GM19239 (cell line): ENCODE measurements around the gene LRRC47.
A peak's percentile ranks its signal among the peaks of the same experiment; 100 is the strongest.

Source experiments
- DNase-seq: peaks from one replicate; pipeline ENCODE4 v3.0.0; 2011; ENCODE audit warnings: low spot score; ENCODE audit not compliant: insufficient read length
- FAIRE-seq: peaks from 2 replicates; lab custom pipeline; 2011; peaks lifted over from hg19 to GRCh38; lab: Jason Lieb, UNC

Gene LRRC47

DNA sequence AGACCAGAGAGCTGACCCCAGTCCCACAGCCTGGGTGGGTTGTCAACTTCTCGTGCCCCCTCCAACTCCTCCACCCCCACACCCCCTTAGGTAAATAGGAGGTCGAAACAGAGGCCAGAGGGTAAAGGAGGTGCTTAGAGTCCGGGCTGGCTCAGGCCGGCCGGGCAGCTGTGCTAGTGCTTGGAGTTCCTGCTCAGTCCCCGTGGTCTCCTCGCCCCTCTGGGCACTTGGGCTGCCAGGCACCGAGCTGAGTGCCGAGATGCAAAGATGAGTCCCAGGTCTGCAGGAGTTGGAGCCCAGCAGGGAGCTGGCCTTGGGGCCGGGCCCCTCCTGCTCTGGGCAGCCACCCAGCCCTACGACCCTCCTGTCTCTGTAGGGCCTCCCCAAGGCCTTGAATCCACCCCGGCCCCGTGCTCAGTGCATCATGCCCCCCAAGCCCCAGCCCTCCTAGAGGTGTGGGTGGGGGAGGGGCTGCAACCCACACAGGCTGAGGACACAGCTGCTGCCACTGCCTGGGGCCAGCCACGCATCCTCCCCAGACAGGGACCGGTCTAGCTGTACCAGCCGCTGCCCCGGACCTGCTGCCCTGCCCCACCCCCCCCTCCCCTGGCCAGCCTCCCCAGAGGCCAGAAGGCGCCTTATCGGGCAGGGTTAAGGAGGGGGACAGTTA lies 21.9 kb downstream of the LRRC47 start:
- FAIRE-seq (no peak), DNase-seq (no peak)

DNA sequence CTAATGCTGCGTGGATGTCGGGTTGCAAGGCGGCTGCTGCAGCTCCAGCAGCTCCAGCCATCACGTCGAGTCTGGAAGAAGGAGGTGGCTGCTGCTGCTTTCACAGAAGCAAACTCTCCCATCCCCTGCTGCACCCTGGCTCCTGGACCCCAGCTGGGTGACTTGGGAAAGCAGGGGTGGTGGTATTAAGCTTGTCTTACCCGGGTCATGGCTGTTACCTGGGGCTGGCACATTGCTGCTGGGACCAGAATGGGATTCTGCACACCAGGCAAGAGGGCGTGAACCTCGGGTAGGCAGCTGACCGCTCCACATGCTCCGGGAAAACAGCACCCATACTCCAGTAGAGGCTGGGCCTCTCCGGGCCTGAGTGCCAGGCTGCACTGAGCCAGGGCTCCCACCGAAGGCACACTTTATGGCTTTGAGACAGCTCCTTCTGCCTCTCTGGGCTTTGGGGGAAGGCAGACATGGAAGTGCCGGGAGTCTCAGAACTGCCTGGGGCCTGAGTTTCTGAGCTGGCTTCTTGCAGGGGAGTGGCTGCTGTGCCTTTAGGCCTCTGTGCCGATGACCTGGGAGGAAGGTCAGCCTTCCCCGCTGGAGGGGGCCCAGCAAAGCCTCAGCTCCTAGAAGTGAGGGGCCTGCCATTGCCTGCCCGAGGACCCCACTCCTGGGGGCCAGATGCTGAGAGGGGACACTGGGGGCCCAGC lies 22.6 kb downstream of the LRRC47 start:
- no peak for FAIRE-seq

DNA sequence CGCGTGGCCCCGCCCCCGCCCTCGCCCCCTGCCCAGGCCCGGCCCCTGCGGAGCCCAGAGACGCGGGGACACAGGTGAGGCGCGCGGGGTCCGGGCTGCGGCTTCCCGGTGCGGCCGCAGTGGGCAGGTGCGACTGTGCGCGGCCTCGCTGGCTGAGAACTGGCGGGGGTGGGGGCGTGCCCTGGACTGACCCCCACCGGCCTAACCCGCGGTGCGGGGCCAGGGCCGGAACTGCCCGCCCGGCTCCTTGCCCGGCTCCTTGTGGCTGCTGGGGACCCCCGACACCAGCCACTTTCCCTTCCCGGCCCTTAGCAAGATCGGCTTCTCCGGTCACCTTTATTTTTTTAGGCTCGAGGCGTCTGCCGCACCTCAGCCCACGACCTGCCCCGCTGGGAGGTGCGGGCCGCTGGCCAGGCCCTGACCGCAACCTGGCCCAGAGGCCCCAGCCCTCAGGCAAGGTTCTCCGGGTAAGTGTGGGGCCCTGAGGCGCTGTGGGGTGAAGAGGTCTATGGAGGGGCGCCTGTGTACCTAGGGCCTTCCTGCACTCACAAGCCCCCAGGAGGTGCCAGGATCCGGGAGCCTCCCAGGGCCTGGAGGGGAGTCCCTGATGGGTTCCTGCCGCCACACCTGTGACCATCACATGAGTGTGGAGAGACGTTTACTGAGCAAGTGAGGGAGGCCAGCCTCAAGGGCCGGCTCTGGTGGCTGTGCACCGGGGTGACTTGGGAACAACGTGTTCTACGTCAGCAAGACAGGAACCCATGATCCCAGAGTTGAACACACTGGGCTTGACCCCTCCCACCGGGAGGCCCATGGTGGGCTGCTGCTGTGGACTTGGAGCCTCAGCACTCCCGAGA lies 23.4 kb downstream of the LRRC47 start, which contains the start of gene SMIM1:
TSS of gene SMIM1 (plus strand) at position 35 of the 857 bp plus-strand sequence. CDS start 2,625 bp downstream, outside the sequence.
- no peak for DNase-seq
- no peak for FAIRE-seq

More for the DNA sequence above, 22.6 kb downstream of the LRRC47 start:
- DNase-seq: no peak

DNA sequence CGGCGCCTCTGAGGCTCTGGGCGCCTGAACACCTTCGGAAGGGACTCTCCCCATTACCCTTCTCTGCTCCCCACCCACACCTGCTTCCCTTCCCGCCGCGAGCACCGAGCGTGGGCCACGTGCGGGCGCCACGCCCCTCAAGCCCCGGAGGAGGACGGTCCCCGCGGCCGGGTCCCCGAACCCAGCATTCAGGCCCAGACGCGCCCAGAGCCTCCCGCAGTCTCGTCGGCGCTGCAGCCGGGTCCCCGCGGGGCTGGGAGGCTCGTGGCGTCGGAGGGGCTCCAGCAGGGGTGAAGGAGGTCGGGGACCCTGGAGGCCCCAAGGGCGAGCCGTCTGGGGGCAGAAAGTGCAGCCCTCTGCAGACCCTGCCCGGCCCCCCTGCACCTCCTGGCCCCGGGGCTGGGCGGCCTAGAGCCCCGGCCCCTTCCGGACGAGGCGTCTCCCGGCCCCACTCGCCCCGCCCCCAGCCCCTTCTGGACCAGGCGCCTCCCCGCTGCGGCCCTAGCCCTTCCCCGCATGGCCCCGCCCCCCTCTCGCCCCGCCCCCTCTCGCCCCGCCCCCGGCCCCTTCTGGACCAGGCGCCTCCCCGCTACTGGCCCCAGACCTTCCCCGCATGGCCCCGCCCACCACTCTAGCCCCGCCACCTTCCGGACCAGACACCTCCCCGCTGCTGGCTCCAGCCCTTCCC lies 24.1 kb downstream of the LRRC47 start:
- FAIRE-seq (no peak), DNase-seq (peak; percentile 99)

DNA sequence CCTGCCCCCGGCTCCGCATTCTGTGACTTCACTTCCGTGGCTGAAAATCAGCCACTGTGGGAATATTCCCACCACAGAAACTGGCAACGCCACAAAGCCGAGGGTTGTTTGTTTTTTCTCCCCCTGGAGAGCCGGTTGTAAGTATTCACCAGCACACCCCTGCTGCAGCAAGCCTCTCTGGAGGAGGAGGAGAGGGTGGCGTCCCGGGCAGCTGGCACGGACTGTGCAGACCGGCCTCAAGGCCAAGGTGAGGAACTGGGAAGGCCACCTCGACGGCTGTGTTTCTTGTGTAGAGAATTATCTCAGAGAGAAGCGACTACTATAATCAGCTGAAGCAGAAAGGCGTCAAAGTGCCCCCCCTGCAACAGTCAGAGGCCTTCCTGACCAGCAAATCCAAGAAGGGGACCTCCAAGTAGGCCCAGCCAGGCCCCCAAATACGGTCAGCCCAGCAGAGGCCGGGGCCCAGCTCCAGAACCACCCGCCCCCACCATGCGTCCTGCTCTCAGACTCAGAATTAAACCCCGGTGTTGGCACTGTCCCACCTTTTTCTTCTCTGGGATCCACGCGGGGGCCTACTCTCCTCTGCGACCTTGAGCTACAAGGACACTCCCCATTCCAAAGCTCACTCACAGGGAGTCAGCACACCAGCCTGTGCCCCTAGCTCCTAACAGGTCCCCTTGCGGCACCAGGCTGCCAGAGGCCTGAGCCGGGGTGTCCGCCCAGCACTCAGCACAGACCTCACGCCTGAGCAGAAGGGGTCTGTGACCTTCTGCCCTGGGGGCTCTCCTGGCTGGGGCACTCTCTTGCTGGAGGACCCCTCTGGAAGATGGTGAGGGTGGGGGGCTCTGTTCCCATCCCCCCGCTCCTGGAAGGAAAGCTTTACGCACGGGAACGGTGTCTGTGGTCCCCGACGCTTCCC lies 24.9 kb downstream of the LRRC47 start:
- FAIRE-seq: no peak
- no peak for DNase-seq

DNA sequence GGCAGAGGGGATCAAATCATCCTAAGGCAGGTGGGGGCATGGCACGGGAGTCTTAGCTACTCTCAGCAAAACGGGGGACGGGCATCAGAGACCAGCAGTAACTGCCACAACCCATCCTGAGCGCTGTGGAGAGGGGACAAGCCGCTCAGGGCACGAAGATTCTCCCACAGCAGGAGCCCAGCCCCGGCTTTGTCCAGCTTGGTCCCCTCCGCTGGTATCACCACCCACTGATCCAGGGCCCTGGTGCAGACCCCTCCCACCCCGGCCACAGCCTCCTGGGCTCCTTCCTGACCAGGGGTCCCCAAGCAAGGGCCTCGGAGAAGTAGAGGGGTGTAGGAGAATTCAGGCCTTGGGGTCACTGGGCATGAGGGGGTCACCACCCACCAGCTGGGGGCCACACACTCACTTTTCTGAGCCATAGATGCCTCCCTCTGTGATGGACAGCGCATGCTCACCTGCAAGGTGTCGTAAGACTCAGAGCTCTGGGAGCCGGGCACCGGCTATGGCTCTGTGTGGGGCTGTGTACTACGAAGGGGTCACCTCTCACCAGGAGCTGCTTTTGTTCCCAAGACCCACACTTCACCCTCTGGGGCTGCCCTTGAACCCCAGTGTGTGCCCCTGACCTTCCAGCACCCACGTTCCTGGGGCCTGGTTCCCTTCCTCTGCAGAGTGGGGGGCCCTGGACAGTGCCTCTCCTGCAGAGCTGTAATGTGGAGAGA lies 26.1 kb downstream of the LRRC47 start:
- FAIRE-seq (no peak), DNase-seq (no peak)

DNA sequence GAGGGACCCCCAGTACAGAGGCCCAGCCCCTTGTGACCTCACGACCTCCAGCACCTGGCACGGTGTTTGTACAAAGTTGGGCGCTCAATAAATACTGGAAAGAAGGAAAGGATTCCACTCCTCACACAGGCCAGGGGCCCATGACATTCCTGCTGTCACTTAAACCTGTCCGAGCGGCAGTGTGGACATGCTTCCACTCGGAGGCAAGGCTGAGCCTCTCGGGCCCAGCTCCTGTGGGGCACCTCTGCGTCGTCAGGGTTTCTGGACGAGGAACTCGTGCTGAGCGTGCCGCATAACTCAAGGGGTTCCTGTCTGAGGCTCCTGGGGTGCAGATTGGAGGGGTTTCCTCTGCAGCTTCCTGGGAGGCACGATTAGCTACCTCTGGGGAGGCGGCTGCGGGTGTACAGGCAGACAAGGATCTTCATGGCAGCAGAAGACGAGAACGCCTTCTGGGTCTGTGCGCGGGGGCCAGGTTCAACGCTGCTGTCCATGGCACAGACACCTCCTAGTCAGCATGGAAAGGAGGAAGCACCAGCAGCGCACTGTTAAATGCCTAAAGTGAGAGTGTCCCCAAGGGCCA lies 27.4 kb downstream of the LRRC47 start:
- no peak for FAIRE-seq
- DNase-seq: no peak

DNA sequence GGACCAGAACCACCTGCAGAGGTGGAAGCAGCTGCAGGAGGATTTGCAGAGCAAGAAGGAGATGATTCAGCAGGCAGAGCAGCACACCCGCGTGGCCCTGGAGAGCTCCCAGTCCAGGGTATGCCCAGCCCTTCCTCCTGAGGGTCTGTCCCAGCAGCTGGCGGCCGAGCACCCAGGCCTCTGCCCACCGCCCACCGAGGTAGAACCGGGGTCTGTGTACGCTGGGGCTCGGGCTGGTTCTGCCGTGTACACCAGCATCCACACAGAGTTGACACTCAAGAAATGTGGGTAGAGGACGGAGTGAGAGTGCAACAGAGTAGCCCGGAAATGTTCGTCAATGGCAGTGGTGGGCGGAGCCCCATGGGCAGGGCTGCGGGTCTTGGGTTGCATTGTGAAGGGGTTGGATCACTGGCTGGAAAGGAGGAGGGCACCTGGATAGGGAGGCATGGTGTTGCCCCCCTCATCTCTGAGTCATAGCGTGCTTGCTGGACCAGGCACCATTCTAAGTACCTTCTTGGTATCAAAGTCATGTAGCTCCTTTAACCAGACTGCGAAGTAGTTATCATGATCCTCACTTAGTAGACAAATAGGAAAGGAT lies 28.9 kb downstream of the LRRC47 start:
- FAIRE-seq (no peak), DNase-seq (no peak)

DNA sequence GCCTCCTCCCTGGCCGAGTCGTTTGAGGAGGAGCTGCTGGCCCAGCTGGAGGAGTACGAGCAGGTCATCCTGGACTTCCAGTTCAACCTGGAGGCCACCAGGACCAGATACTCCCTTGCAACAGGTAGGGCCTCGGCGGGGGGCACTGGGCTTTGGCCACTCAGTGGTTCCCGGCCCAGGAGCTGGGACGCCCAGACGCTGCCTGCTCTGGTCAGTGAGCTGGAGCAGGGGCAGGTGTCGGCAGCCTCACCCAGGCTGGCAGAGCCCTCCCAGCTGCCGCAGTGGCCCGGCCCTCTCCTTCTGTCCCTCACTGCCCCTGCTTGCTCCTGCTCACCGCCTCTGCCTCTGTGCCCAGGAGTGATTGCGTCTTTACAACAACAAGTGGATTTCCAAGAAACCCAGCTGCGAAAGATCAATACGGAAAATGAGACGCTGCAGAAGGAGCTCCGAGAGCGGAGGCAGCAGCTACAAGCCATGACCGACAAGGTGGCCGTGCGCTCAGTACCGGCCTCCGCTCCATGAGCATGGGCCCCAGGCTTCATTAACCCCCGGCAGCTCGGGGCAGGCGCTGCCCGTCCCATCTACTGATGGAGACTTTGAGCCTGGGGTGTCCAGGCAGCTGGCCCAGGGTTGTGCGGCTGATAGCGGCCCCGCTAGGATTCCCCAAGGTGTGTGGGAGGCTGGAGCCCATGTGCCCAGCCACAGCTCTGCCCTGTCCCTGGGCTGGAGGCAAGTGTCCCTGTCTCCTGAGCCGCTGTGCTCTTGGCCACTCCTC lies 32.8 kb downstream of the LRRC47 start:
- DNase-seq (no peak), FAIRE-seq (no peak)

DNA sequence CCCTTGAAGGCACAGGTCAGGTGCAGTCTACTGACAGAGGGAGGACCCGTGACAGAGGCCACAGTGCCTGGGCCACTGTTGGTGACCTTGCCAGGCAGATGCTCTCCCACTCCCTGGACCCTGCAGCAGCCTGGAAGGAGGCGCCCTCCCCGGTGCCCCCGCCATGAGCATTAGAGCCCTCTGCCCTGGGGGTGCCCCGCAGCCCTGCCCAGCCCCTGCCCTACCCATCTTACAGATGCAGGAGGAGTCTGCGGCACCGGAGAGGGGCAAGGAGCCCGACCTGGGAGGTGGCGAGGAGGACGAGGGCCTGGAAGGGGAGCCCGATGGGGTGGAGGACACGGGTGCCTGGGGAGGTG lies 33.4 kb downstream of the LRRC47 start:
- no peak for DNase-seq
- FAIRE-seq: no peak

DNA sequence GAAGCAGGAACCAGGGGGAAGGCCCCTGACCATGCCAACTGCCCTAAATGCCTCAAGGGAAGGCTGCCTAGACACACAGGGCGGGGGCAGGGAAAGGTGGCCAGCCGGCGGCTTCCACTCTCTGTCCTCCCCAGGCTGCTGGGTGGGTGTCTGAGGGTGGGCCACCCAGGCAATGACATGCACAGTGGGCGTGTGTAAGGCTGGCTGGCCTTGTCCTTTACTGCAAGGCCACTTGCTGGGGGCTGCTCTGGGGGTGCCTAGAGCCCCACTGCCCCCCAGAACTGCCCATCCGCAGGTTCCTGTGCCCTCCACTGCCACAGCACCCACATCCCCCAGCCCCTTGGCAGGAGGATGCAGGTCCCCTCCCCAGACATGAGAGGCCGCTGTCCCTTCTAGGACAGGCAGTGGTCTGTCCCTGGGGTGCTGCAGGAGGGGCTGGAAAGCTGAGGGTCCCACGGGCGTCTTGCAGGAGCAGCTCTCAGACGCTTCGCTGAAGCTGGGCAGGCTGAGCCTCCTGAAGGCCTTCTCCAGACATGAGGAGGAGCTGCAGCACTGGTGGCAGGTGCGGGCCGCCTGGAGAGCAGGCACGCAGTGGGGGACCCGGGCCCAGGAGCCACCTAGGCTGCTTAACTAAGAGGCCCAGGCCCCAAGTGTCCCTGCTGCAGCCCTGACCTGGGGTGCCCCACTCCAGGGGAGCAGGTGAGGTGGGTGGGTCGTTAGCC lies 34.0 kb downstream of the LRRC47 start:
- DNase-seq (no peak), FAIRE-seq (no peak)

DNA sequence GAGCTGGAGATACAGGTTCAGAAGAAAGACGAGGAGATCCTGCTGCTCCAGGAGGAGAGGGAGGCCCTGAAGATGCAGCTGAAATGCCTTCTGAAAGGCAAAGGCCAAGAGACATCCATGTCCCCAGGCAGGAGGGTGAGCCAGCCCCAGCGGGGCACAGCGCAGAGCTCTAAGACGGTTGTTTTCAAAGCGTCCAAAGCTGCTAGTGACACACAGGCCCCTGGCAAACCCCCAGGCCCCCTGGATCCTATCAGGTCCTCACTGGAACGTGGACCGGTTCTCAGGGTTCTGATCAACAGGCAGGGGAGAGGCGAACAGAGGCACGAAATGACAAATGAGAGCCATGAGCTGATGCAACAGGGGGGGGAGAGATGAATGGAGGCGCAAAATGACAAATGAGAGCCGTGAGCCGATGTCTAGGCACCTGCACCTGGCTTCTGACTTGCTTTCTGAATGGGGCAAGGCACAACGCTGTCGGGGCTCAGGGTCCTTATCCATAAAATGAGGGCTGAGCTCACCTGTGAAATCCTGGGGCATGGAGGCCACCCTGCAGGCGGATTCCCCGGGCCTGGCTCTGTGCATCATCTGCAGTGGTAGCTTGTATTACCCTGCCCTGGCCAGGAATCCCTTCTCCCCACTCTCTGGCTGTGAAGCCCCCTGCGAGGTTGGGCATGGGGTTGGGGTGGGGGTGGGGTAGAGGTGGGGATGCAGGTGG lies 34.8 kb downstream of the LRRC47 start:
- DNase-seq: no peak
- no peak for FAIRE-seq

DNA sequence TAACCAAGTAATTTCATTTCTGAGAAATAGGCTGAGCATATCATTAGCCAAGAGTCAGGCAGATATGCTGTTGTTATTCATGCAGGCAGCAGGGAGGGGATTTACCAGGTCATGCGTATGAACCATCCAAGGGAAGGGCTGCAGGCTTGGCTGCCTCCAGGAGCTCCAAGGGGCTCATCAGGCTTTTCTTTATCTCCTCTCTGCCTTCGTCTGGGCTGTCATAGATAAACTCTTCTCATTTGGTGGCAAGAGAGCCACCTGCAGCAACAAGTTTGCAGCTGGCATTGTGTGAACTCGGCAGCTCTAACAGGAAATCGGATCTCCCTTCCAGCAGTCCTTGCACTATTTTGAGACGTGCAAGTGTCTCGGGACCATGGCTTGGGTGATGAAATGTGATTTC lies 36.5 kb downstream of the LRRC47 start:
- FAIRE-seq: no peak
- no peak for DNase-seq

DNA sequence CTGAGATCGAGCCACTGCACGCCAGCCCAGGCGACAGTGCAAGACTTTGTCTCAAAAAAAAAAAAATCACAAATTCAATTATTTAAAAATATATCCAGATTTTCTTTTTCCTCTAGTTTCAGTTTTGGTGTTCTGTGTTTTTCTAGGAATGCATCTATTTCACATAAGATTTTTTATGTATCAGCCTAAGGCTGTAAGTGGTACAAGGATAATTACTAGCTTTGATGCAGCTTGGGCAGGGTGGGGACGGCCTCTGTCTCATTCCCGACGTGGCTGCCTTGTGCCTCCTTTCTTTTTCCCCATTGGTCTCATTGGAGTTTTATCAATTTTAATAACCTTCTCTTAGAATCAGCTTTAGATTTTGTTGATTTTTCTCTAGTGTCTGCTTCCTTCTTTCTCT lies 37.1 kb downstream of the LRRC47 start:
- FAIRE-seq (no peak), DNase-seq (no peak)

DNA sequence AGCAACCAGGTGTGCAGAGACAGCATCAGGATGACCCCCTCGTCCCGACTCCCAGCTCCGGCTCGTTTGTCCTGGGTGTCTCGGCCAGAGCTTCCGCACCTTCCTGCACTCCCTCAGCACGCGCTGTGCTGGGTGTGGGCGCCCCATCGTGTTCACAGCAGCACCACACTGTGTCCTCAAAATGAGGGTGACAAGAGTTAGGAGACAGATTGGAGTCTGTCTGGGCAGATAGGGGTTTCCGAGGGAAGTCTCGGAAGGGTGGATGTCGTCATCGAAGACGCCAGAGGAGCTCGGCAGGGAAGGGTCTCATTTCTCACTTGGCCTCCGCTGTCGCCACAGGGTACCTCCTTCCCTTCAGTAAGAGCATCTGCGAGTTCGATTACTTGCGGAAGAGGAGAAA lies 39.9 kb downstream of the LRRC47 start:
- FAIRE-seq: no peak
- DNase-seq: no peak
